ENCODE measurements around the gene ACMSD.

The ACMSD gene

DNA sequence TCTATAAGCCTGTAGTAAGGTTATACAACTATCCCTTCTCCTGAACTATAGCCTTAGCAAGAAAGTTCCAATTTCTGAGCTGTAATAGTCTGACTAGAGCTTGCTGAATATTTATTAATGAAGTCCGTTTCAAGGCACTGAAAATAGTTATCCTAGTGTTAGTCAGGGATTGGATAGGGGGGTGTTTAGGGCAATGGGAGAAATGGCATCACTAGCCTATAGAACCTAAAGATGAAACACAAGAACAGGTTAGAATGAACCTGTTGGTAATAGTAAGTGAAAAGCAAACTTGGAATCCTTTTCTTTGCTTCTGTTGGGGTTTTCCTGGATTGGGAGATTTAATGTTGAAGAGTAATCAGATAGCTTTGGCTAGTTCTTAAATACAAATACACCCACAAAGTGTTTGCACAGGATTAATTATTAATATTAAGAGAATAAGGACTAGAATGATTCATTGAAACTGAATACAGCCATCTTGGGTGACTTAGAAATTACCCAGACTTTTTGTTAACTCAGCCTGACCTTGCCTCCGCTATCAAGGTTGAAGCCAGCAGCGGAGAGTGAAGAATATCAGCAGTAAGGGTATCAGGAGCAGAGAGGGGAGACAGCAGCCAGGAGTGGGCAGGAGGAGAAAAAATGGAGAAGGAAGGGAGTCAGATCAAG, 94.6 kb downstream of the ACMSD start:
- no peak overlapping the region for H3K4me3 ChIP-seq (ENCODE audit: low read depth, low read length)
- TF ChIP-seq, protein P1, sequence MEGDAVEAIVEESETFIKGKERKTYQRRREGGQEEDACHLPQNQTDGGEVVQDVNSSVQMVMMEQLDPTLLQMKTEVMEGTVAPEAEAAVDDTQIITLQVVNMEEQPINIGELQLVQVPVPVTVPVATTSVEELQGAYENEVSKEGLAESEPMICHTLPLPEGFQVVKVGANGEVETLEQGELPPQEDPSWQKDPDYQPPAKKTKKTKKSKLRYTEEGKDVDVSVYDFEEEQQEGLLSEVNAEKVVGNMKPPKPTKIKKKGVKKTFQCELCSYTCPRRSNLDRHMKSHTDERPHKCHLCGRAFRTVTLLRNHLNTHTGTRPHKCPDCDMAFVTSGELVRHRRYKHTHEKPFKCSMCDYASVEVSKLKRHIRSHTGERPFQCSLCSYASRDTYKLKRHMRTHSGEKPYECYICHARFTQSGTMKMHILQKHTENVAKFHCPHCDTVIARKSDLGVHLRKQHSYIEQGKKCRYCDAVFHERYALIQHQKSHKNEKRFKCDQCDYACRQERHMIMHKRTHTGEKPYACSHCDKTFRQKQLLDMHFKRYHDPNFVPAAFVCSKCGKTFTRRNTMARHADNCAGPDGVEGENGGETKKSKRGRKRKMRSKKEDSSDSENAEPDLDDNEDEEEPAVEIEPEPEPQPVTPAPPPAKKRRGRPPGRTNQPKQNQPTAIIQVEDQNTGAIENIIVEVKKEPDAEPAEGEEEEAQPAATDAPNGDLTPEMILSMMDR (IDR thresholded peaks at IDR 0.05; ENCODE audit: borderline replicate concordance, insufficient read depth, low read depth, low read length) = no peak

DNA sequence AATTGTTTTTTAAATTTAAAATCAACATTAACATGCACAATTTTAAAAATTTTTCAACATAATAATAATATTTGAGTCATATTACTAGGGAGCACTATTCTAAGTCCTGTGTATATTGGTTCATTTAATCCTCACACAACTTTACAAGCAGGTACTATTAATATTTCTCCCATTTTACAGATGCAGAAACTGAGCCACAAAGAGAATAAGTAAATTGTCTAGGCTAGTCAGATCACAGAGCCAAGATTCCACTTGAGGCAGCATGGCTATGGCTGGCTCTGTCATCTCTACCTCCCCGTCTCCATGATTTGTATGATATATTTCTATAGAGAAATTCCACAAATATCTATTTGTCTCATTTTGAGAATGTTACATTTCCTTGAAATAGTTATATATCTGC, 95.3 kb downstream of the ACMSD start:
- TF ChIP-seq, protein P1 (IDR thresholded peaks at IDR 0.05; ENCODE audit: borderline replicate concordance, insufficient read depth, low read depth, low read length) = no peak
- no peak overlapping the region for H3K4me3 ChIP-seq (ENCODE audit: low read depth, low read length)

DNA sequence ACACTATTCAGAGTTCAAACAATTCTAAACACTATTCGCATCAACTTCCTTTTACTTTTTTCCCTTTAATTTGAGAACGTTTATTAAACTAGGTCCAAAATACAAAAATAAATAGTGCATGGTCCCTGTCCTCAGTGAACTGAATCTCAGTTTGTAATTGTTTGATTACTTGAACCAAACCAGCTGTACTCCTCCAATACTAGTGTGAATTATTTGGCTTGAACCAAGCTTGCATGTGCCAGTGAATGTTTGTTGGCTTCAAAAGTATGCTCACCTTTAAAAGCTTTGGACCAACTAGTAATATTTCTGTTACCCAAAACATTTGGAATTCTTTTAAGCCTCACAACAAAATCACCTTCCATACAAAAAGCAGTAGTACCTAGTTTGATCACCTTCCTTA, 95.7 kb downstream of the ACMSD start:
- TF ChIP-seq, protein P1 (IDR thresholded peaks at IDR 0.05; ENCODE audit: borderline replicate concordance, insufficient read depth, low read depth, low read length) = no peak
- no peak overlapping the region for H3K4me3 ChIP-seq (ENCODE audit: low read depth, low read length)

DNA sequence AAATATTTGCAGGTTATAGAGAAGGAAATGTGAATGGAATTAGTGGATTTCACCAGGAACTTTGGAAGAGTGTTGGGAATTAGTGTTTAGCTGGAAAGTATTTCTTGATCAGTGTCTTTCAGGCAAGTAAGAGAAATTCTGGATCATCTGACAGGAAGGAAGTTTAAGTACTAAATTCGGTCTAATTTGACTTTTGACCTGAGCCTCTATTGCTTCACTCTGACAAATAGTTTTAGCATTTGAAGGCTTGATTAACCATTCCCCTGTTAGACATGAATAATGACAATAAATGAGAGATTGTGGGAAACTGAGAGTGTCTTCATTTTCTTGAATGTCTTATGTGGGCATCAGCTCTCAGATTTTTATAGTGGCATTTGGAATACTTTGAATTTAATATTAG, 96.2 kb downstream of the ACMSD start:
- H3K4me3 ChIP-seq (ENCODE audit: low read depth, low read length) = no peak overlapping the region
- TF ChIP-seq, protein P1 (IDR thresholded peaks at IDR 0.05; ENCODE audit: borderline replicate concordance, insufficient read depth, low read depth, low read length) = no peak

DNA sequence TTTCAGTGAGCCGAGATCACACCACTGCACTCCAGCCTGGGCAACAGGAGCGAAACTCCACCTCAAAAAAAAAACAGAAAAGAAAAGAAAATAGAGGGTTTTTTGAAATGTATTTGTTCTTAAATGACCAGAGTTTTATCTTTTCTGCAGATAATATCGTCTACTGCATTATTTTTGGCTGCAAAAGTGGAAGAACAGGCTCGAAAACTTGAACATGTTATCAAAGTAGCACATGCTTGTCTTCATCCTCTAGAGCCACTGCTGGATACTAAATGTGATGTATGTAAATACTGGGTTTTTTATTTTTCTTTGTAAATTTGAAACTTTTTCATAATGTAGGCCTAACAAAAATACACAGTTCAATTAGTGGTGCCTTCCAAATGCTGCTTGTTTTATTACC, 98.3 kb downstream of the ACMSD start:
- TF ChIP-seq, protein P1 (IDR thresholded peaks at IDR 0.05; ENCODE audit: borderline replicate concordance, insufficient read depth, low read depth, low read length) = no peak
- no peak overlapping the region for H3K4me3 ChIP-seq (ENCODE audit: low read depth, low read length)

DNA sequence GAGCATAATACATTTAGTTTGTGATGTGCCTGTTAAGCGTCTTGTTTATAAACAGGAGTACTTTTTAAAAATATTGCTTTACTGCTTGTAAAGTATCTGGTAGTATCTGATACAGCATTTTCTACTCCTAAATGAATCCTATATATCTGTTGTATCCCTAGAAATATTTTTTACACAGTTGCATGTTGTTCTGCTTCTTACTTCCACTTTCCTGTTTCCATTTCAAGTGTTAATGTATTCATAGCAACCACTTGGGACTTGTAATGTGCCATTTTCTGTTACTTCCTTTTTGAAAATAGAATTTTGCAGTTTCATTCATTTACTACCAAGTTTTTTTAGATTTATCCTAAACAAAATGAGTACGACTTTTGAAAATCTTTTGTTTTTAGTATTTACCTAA, 105.1 kb downstream of the ACMSD start:
- TF ChIP-seq, protein P1 (IDR thresholded peaks at IDR 0.05; ENCODE audit: borderline replicate concordance, insufficient read depth, low read depth, low read length) = no peak
- no peak overlapping the region for H3K4me3 ChIP-seq (ENCODE audit: low read depth, low read length)

DNA sequence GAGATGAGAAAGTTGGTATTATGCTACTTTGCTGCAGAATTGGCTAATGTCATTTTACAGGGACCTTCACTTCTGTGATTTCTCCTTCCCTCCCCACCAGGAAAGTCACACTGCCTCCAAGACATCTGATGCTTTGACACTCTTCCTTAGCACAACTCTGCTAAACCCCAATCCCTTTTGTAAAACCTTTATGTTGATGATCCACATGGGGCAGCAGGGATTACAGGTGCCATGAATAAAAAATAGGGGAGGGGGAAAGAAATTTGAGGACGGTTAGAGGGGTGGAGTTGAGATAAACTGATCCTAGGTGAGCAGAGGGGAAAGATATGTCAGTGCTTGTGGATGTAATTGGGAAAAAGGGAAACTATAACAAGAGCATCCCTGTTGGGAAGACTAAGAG, 106.6 kb downstream of the ACMSD start:
- TF ChIP-seq, protein P1 (IDR thresholded peaks at IDR 0.05; ENCODE audit: borderline replicate concordance, insufficient read depth, low read depth, low read length) = no peak
- no peak overlapping the region for H3K4me3 ChIP-seq (ENCODE audit: low read depth, low read length)

Measured in GM12875 (cell line).